Measurements from ENCODE around the gene BST2. TPM values are rescaled to one million over a fixed set of nuclear protein-coding genes. Genes with fewer than 3 reads are reported as not detected.
"Not testable (repeated sequence)": the region's sequence is repeated elsewhere in the genome, so short reads cannot be mapped to it uniquely, and the experiment has no call there.

Gene BST2
- total and polyA plus RNA-seq, 9 donors: 4.7 to 9.3 (median 6.1) TPM

DNA sequence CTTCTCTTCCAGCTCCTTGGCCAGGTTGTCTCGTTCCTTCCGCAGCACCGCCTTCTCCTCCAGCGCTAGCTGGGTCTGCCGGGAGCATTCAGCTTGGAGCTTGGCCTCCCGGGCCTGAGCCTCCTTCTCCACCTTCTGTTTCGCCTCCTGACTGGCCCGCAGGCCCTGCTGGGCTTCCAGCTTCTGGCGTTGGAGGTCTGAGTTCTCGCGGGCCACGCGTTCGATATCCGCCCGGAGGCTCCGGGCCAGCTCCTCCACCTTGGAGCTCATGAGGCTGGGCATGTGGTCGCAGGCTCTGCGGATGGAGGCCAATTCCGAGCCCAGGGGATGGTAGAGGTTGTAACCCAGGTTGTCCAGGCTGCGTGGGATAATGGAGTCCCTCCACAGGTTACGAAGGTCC lies 40.1 kb downstream of the BST2 start:
- Histone ChIP-seq H3K27ac (ENCODE audit: low read length) (no peak overlapping the region), H3K4me3 (ENCODE audit: low read length) (no peak overlapping the region), H3K36me3 (ENCODE audit: control insufficient read depth, insufficient read depth, low read length) (no peaks in the 10 kb centered on the region), H3K27me3 (ENCODE audit: control insufficient read depth, insufficient read depth, low read length) (no peaks in the 10 kb centered on the region), H3K9me3 (replicated peaks; ENCODE audit: control insufficient read depth, low read depth, low read length) (no peaks in the 10 kb centered on the region), H3K4me1 (ENCODE audit: control insufficient read depth, insufficient read depth, low read length) (peaks cover 4% of the 10 kb centered on the region)
- WGBS (ENCODE audit: insufficient coverage): 83% methylated on average over 18 of the region's 22 CpGs
- no peak for DNase-seq

DNA sequence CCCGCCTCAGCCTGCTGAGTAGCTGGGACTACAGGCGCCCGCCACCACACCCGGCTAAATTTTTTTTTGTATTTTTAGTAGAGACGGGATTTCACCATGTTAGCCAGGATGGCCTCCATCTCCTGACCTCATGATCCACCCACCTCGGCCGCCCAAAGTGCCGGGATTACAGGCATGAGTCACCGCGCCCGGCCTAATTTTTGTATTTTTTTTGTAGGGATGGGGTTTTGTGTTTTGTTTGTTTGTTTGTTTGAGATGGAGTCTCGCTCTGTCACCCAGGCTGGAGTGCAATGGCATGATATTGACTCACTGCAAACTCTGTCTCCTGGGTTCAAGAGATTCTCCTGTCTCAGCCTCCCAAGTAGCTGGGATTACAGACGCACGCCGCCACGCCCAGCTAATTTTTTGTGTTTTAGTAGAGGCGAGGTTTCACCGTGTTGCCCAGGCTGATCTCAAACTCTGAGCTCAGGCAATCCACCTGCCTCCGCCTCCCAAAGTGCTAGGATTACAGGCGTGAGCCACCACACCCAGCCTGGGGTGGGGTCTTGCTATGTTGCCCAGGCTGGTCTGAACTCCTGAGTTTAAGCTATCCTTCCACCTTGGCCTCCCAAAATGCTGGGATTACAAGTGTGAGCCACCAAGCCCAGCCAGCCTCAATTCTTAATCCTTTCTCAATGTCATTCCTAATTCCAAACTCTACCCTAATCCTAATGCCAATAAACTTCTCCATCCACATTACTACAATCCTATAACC lies 41.4 kb downstream of the BST2 start:
- H3K36me3 ChIP-seq (ENCODE audit: control insufficient read depth, insufficient read depth, low read length); H3K27ac ChIP-seq (ENCODE audit: low read length); H3K4me1 ChIP-seq (ENCODE audit: control insufficient read depth, insufficient read depth, low read length); DNase-seq; H3K9me3 ChIP-seq (replicated peaks; ENCODE audit: control insufficient read depth, low read depth, low read length); H3K27me3 ChIP-seq (ENCODE audit: control insufficient read depth, insufficient read depth, low read length); H3K4me3 ChIP-seq (ENCODE audit: low read length): not testable (repeated sequence)
- WGBS (ENCODE audit: insufficient coverage): 93% methylated on average over 9 of the region's 20 CpGs

DNA sequence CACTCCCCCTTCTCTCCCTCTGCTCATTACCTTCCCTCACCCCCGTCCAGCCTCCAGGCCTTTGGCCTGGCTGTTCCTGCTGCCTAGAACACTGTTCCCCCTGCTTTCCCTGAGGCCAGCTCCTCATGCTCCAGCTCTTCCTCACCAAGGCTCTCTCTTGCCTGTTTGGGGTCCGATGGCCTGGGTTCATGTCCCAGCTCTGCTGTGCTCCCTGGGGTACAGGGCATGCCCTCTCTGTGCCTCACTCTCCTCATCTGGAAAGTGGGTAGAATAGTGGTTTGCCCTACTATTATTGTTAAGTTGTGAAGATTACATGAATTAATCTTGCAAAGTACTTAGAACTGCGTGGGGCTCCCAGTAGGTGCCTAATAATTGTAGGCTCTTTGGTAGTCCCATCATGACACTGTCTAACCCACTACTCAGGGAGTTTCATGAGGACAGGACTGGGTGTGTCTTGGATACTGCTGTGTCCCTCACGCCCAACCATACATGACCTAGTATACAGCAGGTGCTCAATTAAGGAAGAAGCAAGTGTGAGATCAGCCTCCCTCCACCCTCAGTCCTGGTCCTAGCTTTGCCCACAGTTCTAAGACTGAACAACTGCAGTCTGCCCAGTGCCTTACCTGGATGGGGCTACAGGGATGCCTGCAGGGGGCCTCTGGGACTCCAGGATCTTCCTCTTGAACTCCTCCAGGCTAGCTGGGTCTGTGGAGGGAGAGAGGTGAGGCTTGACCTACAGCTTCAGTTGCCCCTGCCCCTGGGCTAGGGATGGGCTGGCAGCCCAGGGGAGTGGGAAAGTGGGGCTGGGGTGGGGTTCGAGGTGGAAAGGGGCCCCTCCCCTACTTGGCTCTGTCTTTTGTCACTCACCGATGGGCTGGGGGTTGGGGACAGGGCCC lies 45.3 kb downstream of the BST2 start:
- WGBS (ENCODE audit: insufficient coverage): 64% methylated on average over 1 of the region's 6 CpGs
- no peak overlapping the region for H3K4me3 ChIP-seq (ENCODE audit: low read length)

DNA sequence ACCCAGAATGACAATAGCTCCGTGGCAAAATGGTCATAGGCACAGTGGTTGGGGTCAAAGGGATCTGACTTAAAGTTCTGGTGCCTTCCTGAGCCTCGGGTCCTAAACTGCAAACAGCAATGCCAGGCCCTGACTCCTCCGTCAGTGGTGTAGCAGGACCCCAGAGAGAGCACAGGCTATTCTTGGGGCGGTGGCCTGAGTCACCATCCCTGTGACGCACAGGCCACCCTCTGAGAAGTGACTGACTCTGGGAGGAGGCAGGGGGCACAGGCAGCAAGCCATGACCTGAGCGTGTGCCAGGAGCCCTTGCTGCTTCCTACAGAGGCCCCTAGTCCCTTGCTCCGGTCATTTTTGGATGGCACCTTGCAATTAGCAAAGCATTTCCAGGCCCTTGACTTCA lies 47.0 kb downstream of the BST2 start:
- Histone ChIP-seq H3K4me3 (ENCODE audit: low read length) (no peak overlapping the region), H3K27ac (ENCODE audit: low read length) (no peak overlapping the region), H3K9me3 (replicated peaks; ENCODE audit: control insufficient read depth, low read depth, low read length) (no peaks in the 10 kb centered on the region), H3K36me3 (ENCODE audit: control insufficient read depth, insufficient read depth, low read length) (no peaks in the 10 kb centered on the region), H3K4me1 (ENCODE audit: control insufficient read depth, insufficient read depth, low read length) (peaks cover under 1% of the 10 kb centered on the region), H3K27me3 (ENCODE audit: control insufficient read depth, insufficient read depth, low read length) (no peaks in the 10 kb centered on the region)
- 66% methylated on average over 7 of the region's 7 CpGs for WGBS (ENCODE audit: insufficient coverage)
- DNase-seq: no peak

More for the DNA sequence above, 45.3 kb downstream of the BST2 start:
- no peak for DNase-seq
- Histone ChIP-seq H3K27me3 (ENCODE audit: control insufficient read depth, insufficient read depth, low read length) (no peaks in the 10 kb centered on the region), H3K36me3 (ENCODE audit: control insufficient read depth, insufficient read depth, low read length) (no peaks in the 10 kb centered on the region), H3K27ac (ENCODE audit: low read length) (no peak overlapping the region), H3K9me3 (replicated peaks; ENCODE audit: control insufficient read depth, low read depth, low read length) (no peaks in the 10 kb centered on the region), H3K4me1 (ENCODE audit: control insufficient read depth, insufficient read depth, low read length) (no peaks in the 10 kb centered on the region)

DNA sequence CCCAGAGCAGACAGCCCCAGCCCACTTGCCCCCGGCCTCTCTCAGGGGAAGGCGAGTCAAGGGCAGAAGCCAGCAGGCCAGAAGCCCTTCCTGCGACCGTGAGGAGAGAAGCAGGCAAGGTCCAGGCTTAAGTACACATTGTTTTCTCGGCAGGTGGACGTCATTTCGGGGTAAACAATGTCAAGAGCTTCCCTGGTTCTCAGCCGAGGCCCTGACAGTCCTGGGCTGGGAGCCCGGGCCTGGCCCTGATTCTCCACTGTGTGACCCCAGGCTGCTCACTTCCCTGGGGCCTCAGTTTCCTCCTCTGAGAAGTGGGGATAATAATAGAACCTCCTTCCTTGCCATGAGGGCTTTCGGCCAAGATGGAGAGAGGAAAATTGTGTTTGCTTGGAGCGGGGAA lies 47.7 kb downstream of the BST2 start:
- peak; percentile 34 for DNase-seq
- no peak overlapping the region for H3K27ac ChIP-seq (ENCODE audit: low read length)
- H3K4me1 ChIP-seq (ENCODE audit: control insufficient read depth, insufficient read depth, low read length): peaks cover 7% of the 10 kb centered on the region
- WGBS (ENCODE audit: insufficient coverage): 68% methylated on average over 7 of the region's 11 CpGs
- no peaks in the 10 kb centered on the region for H3K9me3 ChIP-seq (replicated peaks; ENCODE audit: control insufficient read depth, low read depth, low read length)
- H3K27me3 ChIP-seq (ENCODE audit: control insufficient read depth, insufficient read depth, low read length): no peaks in the 10 kb centered on the region
- H3K4me3 ChIP-seq (ENCODE audit: low read length): no peak overlapping the region
- no peaks in the 10 kb centered on the region for H3K36me3 ChIP-seq (ENCODE audit: control insufficient read depth, insufficient read depth, low read length)

DNA sequence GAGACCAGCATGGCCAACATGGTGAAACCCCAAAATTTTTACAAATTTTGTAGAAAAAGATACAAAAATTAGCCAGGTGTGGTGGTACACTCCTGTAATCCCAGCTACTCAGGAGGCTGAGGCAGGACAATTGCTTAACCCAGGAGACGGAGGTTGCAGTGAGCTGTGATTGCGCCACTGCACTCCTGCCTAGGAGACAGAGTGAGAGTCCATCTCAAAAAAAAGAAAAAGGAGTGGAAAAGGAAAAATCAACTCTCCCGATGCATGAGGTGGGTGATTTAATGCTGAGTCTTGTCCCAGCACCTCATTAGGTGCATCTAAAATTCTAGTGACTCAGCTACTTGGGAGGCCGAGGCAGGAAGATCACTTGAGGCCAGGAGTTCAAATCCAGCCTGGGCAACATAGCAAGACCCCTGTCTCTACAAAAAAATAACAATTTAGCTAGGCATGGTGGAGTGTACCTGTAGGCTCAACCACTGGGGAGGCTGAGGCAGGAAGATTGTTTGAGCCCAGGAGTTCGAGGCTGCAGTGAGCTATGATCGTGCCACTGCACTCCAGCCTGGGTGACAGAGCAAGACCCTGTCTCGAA lies 48.3 kb downstream of the BST2 start:
- Histone ChIP-seq H3K4me3 (ENCODE audit: low read length) (no peak overlapping the region), H3K27ac (ENCODE audit: low read length) (no peak overlapping the region), H3K9me3 (replicated peaks; ENCODE audit: control insufficient read depth, low read depth, low read length) (no peaks in the 10 kb centered on the region), H3K4me1 (ENCODE audit: control insufficient read depth, insufficient read depth, low read length) (peaks cover 9% of the 10 kb centered on the region), H3K36me3 (ENCODE audit: control insufficient read depth, insufficient read depth, low read length) (no peaks in the 10 kb centered on the region), H3K27me3 (ENCODE audit: control insufficient read depth, insufficient read depth, low read length) (no peaks in the 10 kb centered on the region)
- DNase-seq: no peak
- 76% methylated on average over 5 of the region's 7 CpGs for WGBS (ENCODE audit: insufficient coverage)

DNA sequence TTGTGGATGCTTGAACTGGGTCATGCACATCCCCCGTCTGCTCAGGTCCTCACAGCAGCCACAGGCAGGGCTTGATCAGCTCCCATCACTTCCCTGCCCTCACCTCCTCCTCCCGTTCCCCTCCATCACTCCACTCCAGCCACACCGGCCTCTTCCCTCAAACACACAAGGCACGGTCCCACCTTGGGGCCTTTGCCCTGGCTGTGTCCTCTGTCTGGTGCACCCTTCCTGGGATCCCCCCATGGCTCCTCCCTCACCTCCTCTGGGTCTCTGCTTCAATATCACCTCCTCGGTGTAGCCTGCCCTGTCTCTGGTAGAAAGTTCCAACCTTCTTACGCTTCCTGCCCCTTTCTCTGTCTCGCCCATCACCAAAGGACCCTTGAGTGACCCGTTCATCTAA lies 52.0 kb downstream of the BST2 start:
- WGBS (ENCODE audit: insufficient coverage): 68% methylated on average over 8 of the region's 8 CpGs
- Histone ChIP-seq H3K27me3 (ENCODE audit: control insufficient read depth, insufficient read depth, low read length) (peaks cover 3% of the 10 kb centered on the region), H3K9me3 (replicated peaks; ENCODE audit: control insufficient read depth, low read depth, low read length) (no peaks in the 10 kb centered on the region), H3K4me3 (ENCODE audit: low read length) (no peak overlapping the region), H3K27ac (ENCODE audit: low read length) (no peak overlapping the region), H3K4me1 (ENCODE audit: control insufficient read depth, insufficient read depth, low read length) (peaks cover 19% of the 10 kb centered on the region), H3K36me3 (ENCODE audit: control insufficient read depth, insufficient read depth, low read length) (no peaks in the 10 kb centered on the region)
- DNase-seq: no peak

Other genes starting within 250 kb of the BST2 start
- 21.0 TPM for gene USE1, start 190.3 kb downstream of the BST2 start, total RNA-seq
- gene USE1, start 190.3 kb downstream of the BST2 start, polyA plus RNA-seq (ENCODE audit: insufficient read depth in 1 of 8, insufficient read length in 8 of 8, low replicate concordance in 1 of 8): 10 to 100 TPM; 25.1 to 36.0 (median 29.3) TPM
- 3.1 TPM for gene OCEL1, start 179.4 kb downstream of the BST2 start, total RNA-seq
- 10 to 100 TPM in 1 of 8 donors, 1 to 10 TPM in 7; 6.7 to 14.2 (median 9.4) TPM for gene OCEL1, start 179.4 kb downstream of the BST2 start, polyA plus RNA-seq (ENCODE audit: insufficient read depth in 1 of 8, insufficient read length in 8 of 8, low replicate concordance in 1 of 8)
- 32.4 TPM for gene NR2F6, start 159.7 kb downstream of the BST2 start, total RNA-seq
- gene NR2F6, start 159.7 kb downstream of the BST2 start, polyA plus RNA-seq (ENCODE audit: insufficient read depth in 1 of 8, insufficient read length in 8 of 8, low replicate concordance in 1 of 8): 10 to 100 TPM; 26.5 to 37.9 (median 30.8) TPM
- 5.2 TPM for gene USHBP1, start 140.9 kb downstream of the BST2 start, total RNA-seq
- 1 to 10 TPM; 5.4 to 8.8 (median 6.5) TPM for gene USHBP1, start 140.9 kb downstream of the BST2 start, polyA plus RNA-seq (ENCODE audit: insufficient read depth in 1 of 8, insufficient read length in 8 of 8, low replicate concordance in 1 of 8)
- gene BABAM1, start 138.2 kb downstream of the BST2 start, total RNA-seq: 85.8 TPM
- gene BABAM1, start 138.2 kb downstream of the BST2 start, polyA plus RNA-seq (ENCODE audit: insufficient read depth in 1 of 8, insufficient read length in 8 of 8, low replicate concordance in 1 of 8): 10 to 100 TPM; 81.3 to 97.9 (median 92.8) TPM
- gene ANKLE1, start 123.7 kb downstream of the BST2 start, total RNA-seq: 0.44 TPM
- 1 to 10 TPM in 5 of 8 donors, under 1 TPM in 3; 0.70 to 1.5 (median 1.2) TPM for gene ANKLE1, start 123.7 kb downstream of the BST2 start, polyA plus RNA-seq (ENCODE audit: insufficient read depth in 1 of 8, insufficient read length in 8 of 8, low replicate concordance in 1 of 8)
- 6.1 TPM for gene ABHD8, start 102.2 kb downstream of the BST2 start, total RNA-seq
- gene ABHD8, start 102.2 kb downstream of the BST2 start, polyA plus RNA-seq (ENCODE audit: insufficient read depth in 1 of 8, insufficient read length in 8 of 8, low replicate concordance in 1 of 8): 10 to 100 TPM in 1 of 8 donors, 1 to 10 TPM in 7; 7.5 to 10.1 (median 8.4) TPM
- gene MRPL34, start 99.8 kb downstream of the BST2 start, total RNA-seq: 28.3 TPM
- 10 to 100 TPM; 25.0 to 43.0 (median 36.4) TPM for gene MRPL34, start 99.8 kb downstream of the BST2 start, polyA plus RNA-seq (ENCODE audit: insufficient read depth in 1 of 8, insufficient read length in 8 of 8, low replicate concordance in 1 of 8)
- gene DDA1, start 96.1 kb downstream of the BST2 start, total RNA-seq: 18.6 TPM
- 10 to 100 TPM; 32.5 to 42.2 (median 36.8) TPM for gene DDA1, start 96.1 kb downstream of the BST2 start, polyA plus RNA-seq (ENCODE audit: insufficient read depth in 1 of 8, insufficient read length in 8 of 8, low replicate concordance in 1 of 8)
- gene ANO8, start 70.8 kb downstream of the BST2 start, total RNA-seq: 3.9 TPM
- 1 to 10 TPM; 4.3 to 8.3 (median 6.9) TPM for gene ANO8, start 70.8 kb downstream of the BST2 start, polyA plus RNA-seq (ENCODE audit: insufficient read depth in 1 of 8, insufficient read length in 8 of 8, low replicate concordance in 1 of 8)
- 7.6 TPM for gene GTPBP3, start 68.1 kb downstream of the BST2 start, total RNA-seq
- gene GTPBP3, start 68.1 kb downstream of the BST2 start, polyA plus RNA-seq (ENCODE audit: insufficient read depth in 1 of 8, insufficient read length in 8 of 8, low replicate concordance in 1 of 8): 10 to 100 TPM in 5 of 8 donors, 1 to 10 TPM in 3; 9.2 to 16.3 (median 13.2) TPM
- gene PLVAP, start 28.3 kb downstream of the BST2 start, total RNA-seq: 23.1 TPM
- gene PLVAP, start 28.3 kb downstream of the BST2 start, polyA plus RNA-seq (ENCODE audit: insufficient read depth in 1 of 8, insufficient read length in 8 of 8, low replicate concordance in 1 of 8): 10 to 100 TPM; 43.2 to 70.0 (median 62.8) TPM
- gene CCDC194, start 11.4 kb downstream of the BST2 start, total RNA-seq: not detected
- gene CCDC194, start 11.4 kb downstream of the BST2 start, polyA plus RNA-seq (ENCODE audit: insufficient read depth in 1 of 8, insufficient read length in 8 of 8, low replicate concordance in 1 of 8): not detected
- gene MVB12A, start 14.4 kb upstream of the BST2 start, total RNA-seq: 32.9 TPM
- gene MVB12A, start 14.4 kb upstream of the BST2 start, polyA plus RNA-seq (ENCODE audit: insufficient read depth in 1 of 8, insufficient read length in 8 of 8, low replicate concordance in 1 of 8): 10 to 100 TPM; 29.5 to 44.3 (median 33.2) TPM
- 1.0 TPM for gene TMEM221, start 43.0 kb upstream of the BST2 start, total RNA-seq
- 1 to 10 TPM; 1.0 to 1.8 (median 1.2) TPM for gene TMEM221, start 43.0 kb upstream of the BST2 start, polyA plus RNA-seq (ENCODE audit: insufficient read depth in 1 of 8, insufficient read length in 8 of 8, low replicate concordance in 1 of 8)
- gene NXNL1, start 55.3 kb upstream of the BST2 start, total RNA-seq: not detected
- gene NXNL1, start 55.3 kb upstream of the BST2 start, polyA plus RNA-seq (ENCODE audit: insufficient read depth in 1 of 8, insufficient read length in 8 of 8, low replicate concordance in 1 of 8): not detected
- 11.6 TPM for gene SLC27A1, start 64.9 kb upstream of the BST2 start, total RNA-seq
- gene SLC27A1, start 64.9 kb upstream of the BST2 start, polyA plus RNA-seq (ENCODE audit: insufficient read depth in 1 of 8, insufficient read length in 8 of 8, low replicate concordance in 1 of 8): 10 to 100 TPM; 11.8 to 20.7 (median 16.9) TPM
- 46.5 TPM for gene PGLS, start 106.0 kb upstream of the BST2 start, total RNA-seq
- gene PGLS, start 106.0 kb upstream of the BST2 start, polyA plus RNA-seq (ENCODE audit: insufficient read depth in 1 of 8, insufficient read length in 8 of 8, low replicate concordance in 1 of 8): 10 to 100 TPM; 46.9 to 70.5 (median 54.0) TPM
- 42.1 TPM for gene COLGALT1, start 150.0 kb upstream of the BST2 start, total RNA-seq
- gene COLGALT1, start 150.0 kb upstream of the BST2 start, polyA plus RNA-seq (ENCODE audit: insufficient read depth in 1 of 8, insufficient read length in 8 of 8, low replicate concordance in 1 of 8): 10 to 100 TPM; 68.3 to 97.0 (median 77.4) TPM